Spinal cord (tissue), 10 donors: Measurements from ENCODE around the gene CELF5. TPM values are rescaled to one million over a fixed set of nuclear protein-coding genes. Genes with fewer than 3 reads are reported as not detected.

Experiments
- DNase-seq, 6 donors: peaks; one replicate each; pipeline versions ENCODE4 v3.0.0 to v3.0.0-alpha.2; 2013 to 2015; ENCODE audit warnings: low spot score in 6 of 6, low read depth in 4 of 6
- H3K27ac ChIP-seq: one replicate; pipeline ENCODE4 v1.5.1; 2013; ENCODE audit warnings: low read depth, low read length, control low read depth
- H3K27me3 ChIP-seq: one replicate; pipeline ENCODE4 v1.6.1; 2013; ENCODE audit warnings: low read length; ENCODE audit not compliant: control insufficient read depth, insufficient read depth
- H3K36me3 ChIP-seq: one replicate; pipeline ENCODE4 v1.6.1; 2013; ENCODE audit warnings: low read length; ENCODE audit not compliant: control insufficient read depth, insufficient read depth
- H3K4me1 ChIP-seq: one replicate; pipeline ENCODE4 v1.6.1; 2013; ENCODE audit warnings: low read length; ENCODE audit not compliant: control insufficient read depth, insufficient read depth
- H3K4me3 ChIP-seq: one replicate; pipeline ENCODE4 v1.5.1; 2013; ENCODE audit warnings: low read depth, low read length, control low read depth
- H3K9me3 ChIP-seq: one replicate; pipeline ENCODE4 v1.6.1; 2013; ENCODE audit warnings: low read length; ENCODE audit not compliant: control insufficient read depth, insufficient read depth
- WGBS: methylation state at CpG from one replicate; pipeline ENCODE4 v1.1.5; 2013; ENCODE audit warnings: missing lambda C conversion rate; ENCODE audit not compliant: insufficient coverage; 5-methylcytosine and 5-hydroxymethylcytosine counted together
- polyA plus RNA-seq, 2 donors: library from polyadenylated mRNA; unstranded; fragments of 120-200 nt; gene quantifications; one replicate each; pipeline ENCODE4 v1.2.1, GENCODE V29; 2013; ENCODE audit not compliant: insufficient read length in 2 of 2
- total RNA-seq, 2 donors: library from RNA; depleted of rRNA in 1 of 2; stranded (reverse); fragments of 120-200 nt in 1 of 2; fragments of >200 nt in 1 of 2; gene quantifications; one replicate each; pipeline versions ENCODE4 v1.2.3 to v1.2.4, GENCODE V29; 2013 to 2014
- donor health status: healthy.

The CELF5 gene
- total and polyA plus RNA-seq, 4 donors: 12.7 to 85.8 (median 50.4) TPM

DNA sequence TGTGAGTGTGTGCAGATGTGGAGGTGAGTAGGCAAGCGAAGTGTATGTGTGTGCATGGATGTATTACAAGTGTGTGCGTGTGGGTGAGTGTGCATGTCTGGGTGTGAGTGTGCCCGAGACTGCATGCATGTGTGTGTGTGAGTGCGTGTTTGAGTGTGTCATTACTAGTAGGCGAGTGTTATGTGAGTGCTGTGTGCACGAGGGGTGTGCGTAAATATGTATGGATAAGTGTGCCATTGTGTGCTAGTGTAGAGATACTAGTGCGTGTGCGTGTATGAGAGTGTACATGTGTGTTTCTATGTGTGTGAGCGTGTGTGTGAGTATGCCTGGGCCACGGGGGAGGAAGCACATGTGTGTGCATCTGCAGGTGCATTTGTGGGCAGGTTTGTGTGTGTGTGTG is 53.8 kb downstream of the CELF5 start:
- H3K9me3 ChIP-seq: no peaks in the 10 kb centered on the region
- peaks cover 24% of the 10 kb centered on the region for H3K4me1 ChIP-seq
- 87% methylated on average over 11 of the region's 11 CpGs for WGBS
- no peak for DNase-seq
- H3K36me3 ChIP-seq: peaks cover 50% of the 10 kb centered on the region
- H3K4me3 ChIP-seq: no peak overlapping the region
- H3K27me3 ChIP-seq: peaks cover 12% of the 10 kb centered on the region
- no peak overlapping the region for H3K27ac ChIP-seq

DNA sequence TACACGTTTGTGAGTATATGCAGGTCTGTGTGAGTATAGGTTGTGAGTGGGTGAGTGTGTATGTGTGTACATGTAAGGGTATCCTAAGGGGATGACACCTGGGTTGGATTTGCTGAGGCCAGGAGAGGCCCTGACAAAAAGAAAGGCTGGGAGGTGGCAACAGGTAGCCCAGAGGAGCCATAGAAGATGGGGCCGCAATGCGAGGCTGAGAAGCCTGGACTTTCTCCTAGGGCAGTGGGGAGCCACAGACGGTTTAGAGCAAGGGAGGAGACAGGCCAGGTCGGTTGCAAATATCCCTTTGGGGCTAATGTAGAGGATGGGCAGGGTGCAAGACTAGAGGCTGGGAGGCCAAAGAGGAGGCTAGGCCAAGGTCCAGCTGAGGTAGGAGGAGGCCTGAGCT is 54.3 kb downstream of the CELF5 start:
- Histone ChIP-seq H3K27ac (no peak overlapping the region), H3K36me3 (peaks cover 52% of the 10 kb centered on the region)
- no peak for DNase-seq

DNA sequence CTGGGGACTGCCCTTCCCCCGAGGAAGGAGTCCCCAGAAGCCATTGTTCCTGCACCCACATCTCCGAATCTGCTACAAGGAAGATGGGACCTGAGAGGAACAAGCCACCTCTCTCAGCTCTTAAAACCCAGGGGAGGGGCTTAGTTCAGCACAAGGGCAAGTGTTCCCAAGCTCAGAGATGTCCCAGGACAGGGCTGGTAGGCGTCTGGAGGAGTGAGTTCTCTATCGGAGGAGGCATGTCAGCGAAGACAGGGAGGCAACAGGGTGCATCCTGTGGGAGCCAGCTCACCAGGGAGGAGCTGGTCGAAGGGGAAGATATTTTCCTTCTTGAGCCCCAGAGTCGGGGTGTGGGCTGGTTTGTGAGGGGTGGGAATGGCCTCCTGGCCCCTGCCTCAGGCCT is 54.8 kb downstream of the CELF5 start:
- Histone ChIP-seq H3K9me3 (no peaks in the 10 kb centered on the region), H3K27ac (no peak overlapping the region), H3K4me3 (no peak overlapping the region), H3K36me3 (peaks cover 55% of the 10 kb centered on the region), H3K27me3 (peaks cover 15% of the 10 kb centered on the region), H3K4me1 (peaks cover 16% of the 10 kb centered on the region)
- no peak for DNase-seq
- WGBS: 81% methylated on average over 7 of the region's 7 CpGs

More for the DNA sequence above, 54.3 kb downstream of the CELF5 start:
- peaks cover 21% of the 10 kb centered on the region for H3K4me1 ChIP-seq
- H3K27me3 ChIP-seq: peaks cover 12% of the 10 kb centered on the region
- no peaks in the 10 kb centered on the region for H3K9me3 ChIP-seq
- WGBS: 89% methylated on average over 5 of the region's 5 CpGs
- no peak overlapping the region for H3K4me3 ChIP-seq

DNA sequence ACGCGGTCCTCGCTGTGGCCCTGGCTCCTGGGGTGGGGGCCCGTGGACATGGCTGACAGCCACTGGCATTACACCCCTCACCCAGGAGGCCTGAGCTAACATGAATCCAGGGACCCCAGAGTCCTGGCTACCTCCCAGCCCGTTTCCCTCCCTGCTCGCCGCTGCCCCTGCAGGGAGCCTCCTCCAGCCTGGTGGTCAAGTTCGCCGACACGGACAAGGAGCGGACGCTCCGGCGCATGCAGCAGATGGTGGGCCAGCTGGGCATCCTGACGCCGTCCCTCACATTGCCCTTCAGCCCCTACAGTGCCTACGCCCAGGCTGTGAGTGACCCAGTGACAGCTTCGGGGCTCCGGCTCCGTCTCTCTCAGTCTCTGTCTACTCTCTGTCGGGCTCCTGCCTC is 56.6 kb downstream of the CELF5 start:
- no peaks in the 10 kb centered on the region for H3K9me3 ChIP-seq
- H3K36me3 ChIP-seq: peaks cover 51% of the 10 kb centered on the region
- no peak for DNase-seq
- H3K27ac ChIP-seq: no peak overlapping the region
- peaks cover 5% of the 10 kb centered on the region for H3K4me1 ChIP-seq
- peaks cover 7% of the 10 kb centered on the region for H3K27me3 ChIP-seq
- no peak overlapping the region for H3K4me3 ChIP-seq
- 80% methylated on average over 17 of the region's 21 CpGs for WGBS

DNA sequence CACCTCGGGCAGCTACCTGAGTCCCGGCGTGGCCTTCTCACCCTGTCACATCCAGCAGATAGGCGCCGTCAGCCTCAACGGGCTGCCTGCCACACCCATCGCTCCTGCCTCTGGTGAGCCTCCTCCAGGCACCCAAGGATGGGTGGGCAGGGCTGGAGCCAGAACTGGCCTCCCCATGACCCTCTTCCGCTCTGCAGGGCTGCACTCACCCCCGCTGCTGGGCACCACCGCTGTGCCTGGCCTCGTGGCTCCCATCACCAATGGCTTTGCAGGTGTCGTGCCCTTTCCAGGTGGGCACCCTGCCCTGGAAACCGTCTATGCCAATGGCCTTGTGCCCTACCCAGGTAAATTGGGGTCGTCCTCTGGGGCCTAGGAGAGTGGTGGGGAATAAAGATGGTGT is 57.7 kb downstream of the CELF5 start:
- peaks cover 56% of the 10 kb centered on the region for H3K36me3 ChIP-seq
- H3K9me3 ChIP-seq: no peaks in the 10 kb centered on the region
- H3K27ac ChIP-seq: no peak overlapping the region
- H3K4me1 ChIP-seq: peaks cover 5% of the 10 kb centered on the region
- 85% methylated on average over 13 of the region's 14 CpGs for WGBS
- no peak for DNase-seq
- H3K27me3 ChIP-seq: peaks cover 7% of the 10 kb centered on the region
- H3K4me3 ChIP-seq: no peak overlapping the region

DNA sequence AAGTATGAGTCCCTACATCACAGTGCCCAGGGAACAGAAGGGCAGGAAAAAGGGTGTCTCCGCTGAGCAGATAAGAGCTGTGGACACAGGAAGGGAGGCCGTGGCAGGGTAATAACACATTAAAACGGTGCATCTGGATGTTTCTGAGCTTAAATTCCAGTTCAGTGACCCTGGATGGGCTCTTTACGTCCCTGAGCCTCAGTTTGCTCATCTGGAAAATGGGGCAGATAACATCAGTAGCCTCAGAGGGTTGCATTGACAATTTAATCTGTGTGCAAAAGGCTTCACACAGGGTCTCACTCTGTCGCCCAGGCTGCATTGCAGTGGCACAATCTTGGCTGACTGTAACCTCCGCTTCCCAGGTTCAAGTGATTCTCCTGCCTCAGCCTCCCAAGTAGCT is 58.1 kb downstream of the CELF5 start:
- Histone ChIP-seq H3K27ac (no peak overlapping the region), H3K4me1 (peaks cover 5% of the 10 kb centered on the region), H3K36me3 (peaks cover 56% of the 10 kb centered on the region), H3K4me3 (no peak overlapping the region), H3K27me3 (peaks cover 7% of the 10 kb centered on the region), H3K9me3 (no peaks in the 10 kb centered on the region)
- no peak for DNase-seq
- 73% methylated on average over 6 of the region's 6 CpGs for WGBS

DNA sequence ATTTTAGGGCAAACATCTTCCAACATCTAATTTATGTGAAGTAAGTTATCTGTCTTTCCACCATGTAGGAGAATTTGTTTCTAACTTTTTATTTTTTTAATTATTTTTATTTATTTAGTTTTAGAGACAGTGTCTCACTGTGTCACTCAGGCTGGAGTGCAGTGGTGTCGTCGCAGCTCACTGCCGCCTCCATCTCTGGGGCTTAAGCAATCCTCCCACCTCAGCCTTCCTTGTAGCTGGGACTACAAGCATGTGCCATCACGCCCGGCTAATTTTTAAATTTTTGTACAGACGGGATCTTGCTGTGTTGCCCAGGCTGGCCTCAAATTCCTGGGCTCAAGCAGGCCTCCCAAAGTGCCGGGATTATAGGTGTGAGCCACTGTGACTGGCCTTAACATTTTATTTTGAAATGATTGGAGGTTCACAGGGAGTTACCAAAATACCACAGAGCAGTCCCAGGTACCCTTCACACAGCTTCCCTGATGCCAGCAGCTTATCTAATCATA is 58.8 kb downstream of the CELF5 start:
- no peak overlapping the region for H3K4me3 ChIP-seq
- DNase-seq: no peak
- peaks cover 7% of the 10 kb centered on the region for H3K27me3 ChIP-seq
- H3K4me1 ChIP-seq: peaks cover 5% of the 10 kb centered on the region
- H3K36me3 ChIP-seq: peaks cover 50% of the 10 kb centered on the region
- WGBS: 98% methylated on average over 7 of the region's 7 CpGs
- no peaks in the 10 kb centered on the region for H3K9me3 ChIP-seq
- no peak overlapping the region for H3K27ac ChIP-seq

DNA sequence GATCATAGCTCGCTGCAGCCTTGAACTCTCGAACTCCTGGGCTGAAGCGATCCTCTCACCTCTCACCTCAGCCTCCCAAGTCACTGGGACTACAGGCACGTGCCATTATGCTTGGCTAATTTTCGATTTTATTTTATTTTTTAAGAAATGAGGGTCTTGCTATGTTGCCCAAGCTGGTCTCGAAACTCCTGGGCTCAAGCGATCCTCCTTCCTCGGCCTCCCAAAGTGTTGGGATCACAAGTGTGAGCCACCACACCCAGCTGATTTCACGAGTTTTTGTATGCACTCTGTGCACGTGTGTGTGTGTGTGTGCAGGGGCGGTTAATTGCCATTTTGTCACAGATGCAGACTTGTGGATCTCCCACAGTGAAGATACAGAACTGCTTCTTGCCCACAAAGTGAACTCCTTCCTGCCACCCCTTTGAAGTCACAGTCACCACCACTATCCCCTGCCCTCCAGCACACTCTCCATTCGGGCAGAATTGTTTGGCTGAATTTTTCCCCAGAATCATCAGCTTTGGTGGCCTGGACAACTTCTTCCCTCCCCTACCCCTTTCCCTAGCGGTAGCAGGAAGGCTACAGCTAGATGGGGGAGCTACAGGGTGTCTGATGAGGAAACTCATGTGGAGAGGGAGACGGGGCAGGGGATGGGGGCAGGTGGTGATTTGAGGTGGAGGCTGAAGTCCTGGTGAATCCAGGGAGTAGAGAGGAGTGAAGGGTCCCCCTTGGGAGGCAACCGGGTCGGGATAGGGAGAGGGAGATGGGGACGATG is 59.6 kb downstream of the CELF5 start:
- Histone ChIP-seq H3K27ac (no peak overlapping the region), H3K36me3 (peaks cover 43% of the 10 kb centered on the region), H3K9me3 (no peaks in the 10 kb centered on the region), H3K4me1 (peaks cover 5% of the 10 kb centered on the region), H3K4me3 (no peak overlapping the region), H3K27me3 (peaks cover 7% of the 10 kb centered on the region)
- 71% methylated on average over 13 of the region's 17 CpGs for WGBS
- no peak for DNase-seq

DNA sequence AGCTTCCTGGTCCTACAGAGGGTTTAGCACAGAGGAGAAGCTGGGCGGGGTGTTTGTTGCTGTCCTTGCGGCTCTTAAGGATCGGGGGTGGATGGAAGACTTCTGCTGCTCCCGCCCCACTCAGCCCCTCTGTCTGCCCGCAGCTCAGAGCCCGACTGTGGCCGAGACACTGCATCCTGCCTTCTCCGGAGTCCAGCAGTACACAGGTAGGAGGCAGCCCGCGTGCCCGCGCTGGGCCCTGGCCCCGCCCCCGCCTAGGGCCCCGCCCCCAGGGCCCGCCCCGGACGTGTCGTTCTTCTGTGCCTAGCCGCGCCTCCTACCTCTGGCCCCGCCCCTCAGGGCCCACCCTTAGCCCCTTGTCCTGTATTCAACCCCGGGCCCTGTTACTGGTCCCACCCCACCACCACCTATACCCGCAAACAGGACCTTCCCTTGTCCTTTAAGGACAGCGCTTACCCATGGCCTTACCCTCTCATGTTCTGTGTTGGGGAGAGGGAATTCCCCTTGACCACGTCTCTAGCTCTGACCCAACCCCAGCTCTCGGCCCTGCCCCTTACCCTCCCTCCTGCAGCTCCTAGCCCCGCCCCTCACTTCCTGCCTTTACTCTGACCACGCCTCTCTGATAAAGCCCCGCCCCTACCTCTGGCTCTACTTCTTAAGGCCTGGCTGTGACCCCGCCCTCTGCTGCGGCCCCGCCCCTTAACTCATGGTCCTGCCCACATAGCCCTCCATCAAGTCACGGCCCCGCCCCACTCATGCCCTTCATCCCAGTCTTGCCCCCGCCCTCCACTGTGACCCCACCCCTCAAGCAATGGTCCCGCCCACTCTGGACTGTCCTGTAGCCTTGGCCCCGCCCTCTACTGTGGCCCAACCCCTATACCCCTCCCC is 60.5 kb downstream of the CELF5 start:
- H3K27me3 ChIP-seq: peaks cover 8% of the 10 kb centered on the region
- no peak overlapping the region for H3K27ac ChIP-seq
- H3K4me3 ChIP-seq: no peak overlapping the region
- DNase-seq: peak in 2 of 6 donors; percentile 19 to 56
- peaks cover 41% of the 10 kb centered on the region for H3K36me3 ChIP-seq
- H3K9me3 ChIP-seq: no peaks in the 10 kb centered on the region
- WGBS: 13% methylated on average over 19 of the region's 38 CpGs
- peaks cover 5% of the 10 kb centered on the region for H3K4me1 ChIP-seq
